Loucy (cell line): Measurements from ENCODE around the gene SPEG.

Experiments
- EZH2phosphoT487 ChIP-seq: fragments of 200-600 bp; IDR thresholded peaks from 2 replicates; pipeline ENCODE4 v1.6.1; 2018; ENCODE audit warnings: antibody characterized with exemption, mild to moderate bottlenecking, moderate library complexity, borderline replicate concordance
- TF ChIP-seq, protein P1 (sequence below): fragments of 200-600 bp; sonication (generic); conservative IDR thresholded peaks from 2 replicates; pipeline ENCODE4 v1.5.1; 2014; ENCODE audit warnings: mild to moderate bottlenecking, antibody characterized with exemption, low read length

DNA sequence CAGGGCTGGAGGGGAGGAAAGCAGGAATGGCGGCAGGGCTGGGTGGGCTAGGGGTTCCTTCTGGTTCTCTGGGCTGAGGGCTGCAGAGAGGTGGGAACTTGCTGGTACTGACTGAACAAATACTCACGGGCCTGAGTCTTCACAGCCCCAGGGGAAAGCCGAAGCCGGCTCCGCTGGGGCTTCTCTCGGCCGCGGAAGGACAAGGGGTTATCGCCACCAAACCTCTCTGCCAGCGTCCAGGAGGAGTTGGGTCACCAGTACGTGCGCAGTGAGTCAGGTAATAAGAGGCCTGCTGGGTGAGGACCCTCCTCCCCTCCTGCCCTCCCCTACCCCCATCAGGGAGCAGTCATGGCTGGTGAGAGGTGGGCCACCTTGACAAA, 50.5 kb downstream of the SPEG start:
- TF ChIP-seq, protein P1, sequence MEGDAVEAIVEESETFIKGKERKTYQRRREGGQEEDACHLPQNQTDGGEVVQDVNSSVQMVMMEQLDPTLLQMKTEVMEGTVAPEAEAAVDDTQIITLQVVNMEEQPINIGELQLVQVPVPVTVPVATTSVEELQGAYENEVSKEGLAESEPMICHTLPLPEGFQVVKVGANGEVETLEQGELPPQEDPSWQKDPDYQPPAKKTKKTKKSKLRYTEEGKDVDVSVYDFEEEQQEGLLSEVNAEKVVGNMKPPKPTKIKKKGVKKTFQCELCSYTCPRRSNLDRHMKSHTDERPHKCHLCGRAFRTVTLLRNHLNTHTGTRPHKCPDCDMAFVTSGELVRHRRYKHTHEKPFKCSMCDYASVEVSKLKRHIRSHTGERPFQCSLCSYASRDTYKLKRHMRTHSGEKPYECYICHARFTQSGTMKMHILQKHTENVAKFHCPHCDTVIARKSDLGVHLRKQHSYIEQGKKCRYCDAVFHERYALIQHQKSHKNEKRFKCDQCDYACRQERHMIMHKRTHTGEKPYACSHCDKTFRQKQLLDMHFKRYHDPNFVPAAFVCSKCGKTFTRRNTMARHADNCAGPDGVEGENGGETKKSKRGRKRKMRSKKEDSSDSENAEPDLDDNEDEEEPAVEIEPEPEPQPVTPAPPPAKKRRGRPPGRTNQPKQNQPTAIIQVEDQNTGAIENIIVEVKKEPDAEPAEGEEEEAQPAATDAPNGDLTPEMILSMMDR: no peak
- TF ChIP-seq EZH2phosphoT487: no peak
